HFFc6 (cell line): ENCODE results near the gene OPA1. TPM values are rescaled to one million over a fixed set of nuclear protein-coding genes. Genes with fewer than 3 reads are reported as not detected.

Experiments
- DNase-seq: peaks from one replicate; pipeline ENCODE4 v3.0.0-alpha.2; 2018
- H3K27ac Mint-ChIP-seq: 2 replicates; pipeline ENCODE4 v1.8.0; 2020; ENCODE audit warnings: mild to moderate bottlenecking, mixed read lengths
- H3K27me3 Mint-ChIP-seq: 2 replicates; pipeline ENCODE4 v1.8.0; 2021; ENCODE audit warnings: mild to moderate bottlenecking, moderate library complexity, mixed read lengths; ENCODE audit not compliant: insufficient read depth
- H3K36me3 Mint-ChIP-seq: 2 replicates; pipeline ENCODE4 v1.8.0; 2021; ENCODE audit warnings: low read depth, mixed read lengths
- H3K4me1 Mint-ChIP-seq: 2 replicates; pipeline ENCODE4 v1.8.0; 2020; ENCODE audit warnings: low read depth, mixed read lengths
- H3K4me3 Mint-ChIP-seq: 2 replicates; pipeline ENCODE4 v1.8.0; 2020; ENCODE audit warnings: mild to moderate bottlenecking, moderate library complexity, mixed read lengths
- H3K9me3 Mint-ChIP-seq: 2 replicates; pipeline ENCODE4 v1.8.0; 2020; ENCODE audit warnings: mild to moderate bottlenecking, mixed read lengths
- CTCF ChIP-seq: fragments of 200-600 bp; sonication (generic); IDR thresholded peaks from 2 replicates; pipeline ENCODE4 v1.5.0; 2021; ENCODE audit warnings: antibody characterized with exemption, mild to moderate bottlenecking
- total RNA-seq, 6 experiments: library from RNA; stranded (reverse); fragmentation: NEBNext Ultra II Directional; extraction: Animal tissue kit (Norgen Biotek cat#: 25700); gene quantifications; 2 replicates in 1 of 6; 3 replicates in 5 of 6; pipeline ENCODE4 v1.2.3, GENCODE V29; 2021

The OPA1 gene
- total RNA-seq, 6 experiments from 2014 or later, result 55.7 to 69.0 (median 64.9) TPM

GRCh38 chr3:193731656-193732055, 138.6 kb downstream of the OPA1 start:
- no peak for DNase-seq
- H3K4me1 Mint-ChIP-seq, result peaks cover 10% of the 10 kb centered on the region
- H3K27ac Mint-ChIP-seq, result no peak overlapping the region
- TF ChIP-seq CTCF, result no peak
- H3K36me3 Mint-ChIP-seq, result no peaks in the 10 kb centered on the region
- peaks cover 23% of the 10 kb centered on the region for H3K27me3 Mint-ChIP-seq
- no peak overlapping the region for H3K4me3 Mint-ChIP-seq
- no peaks in the 10 kb centered on the region for H3K9me3 Mint-ChIP-seq

- TF ChIP-seq CTCF, result no peak
- Mint-ChIP-seq H3K9me3 (no peaks in the 10 kb centered on the region), H3K4me1 (peaks cover 10% of the 10 kb centered on the region), H3K4me3 (no peak overlapping the region), H3K27me3 (peaks cover 24% of the 10 kb centered on the region), H3K36me3 (no peaks in the 10 kb centered on the region), H3K27ac (no peak overlapping the region)
- DNase-seq, result peak; percentile 84
These were observed 139.4 kb downstream of the OPA1 start for GRCh38 chr3:193732391-193732790.

- peaks cover 10% of the 10 kb centered on the region for H3K4me1 Mint-ChIP-seq
- H3K4me3 Mint-ChIP-seq, result no peak overlapping the region
- no peak overlapping the region for H3K27ac Mint-ChIP-seq
- no peaks in the 10 kb centered on the region for H3K36me3 Mint-ChIP-seq
- no peaks in the 10 kb centered on the region for H3K9me3 Mint-ChIP-seq
- DNase-seq, result no peak
- no peak for TF ChIP-seq CTCF
- H3K27me3 Mint-ChIP-seq, result peaks cover 24% of the 10 kb centered on the region
These were observed 139.8 kb downstream of the OPA1 start for GRCh38 chr3:193732827-193733226.

- H3K4me1 Mint-ChIP-seq, result peaks cover 10% of the 10 kb centered on the region
- no peak overlapping the region for H3K4me3 Mint-ChIP-seq
- no peaks in the 10 kb centered on the region for H3K36me3 Mint-ChIP-seq
- H3K27ac Mint-ChIP-seq, result no peak overlapping the region
- no peak for TF ChIP-seq CTCF
- H3K27me3 Mint-ChIP-seq, result peaks cover 17% of the 10 kb centered on the region
- H3K9me3 Mint-ChIP-seq, result no peaks in the 10 kb centered on the region
- no peak for DNase-seq
These were observed 141.8 kb downstream of the OPA1 start for GRCh38 chr3:193734737-193735366.

GRCh38 chr3:193735850-193736249, 142.8 kb downstream of the OPA1 start:
- H3K4me1 Mint-ChIP-seq, result peaks cover 10% of the 10 kb centered on the region
- DNase-seq, result no peak
- no peak for TF ChIP-seq CTCF
- no peaks in the 10 kb centered on the region for H3K9me3 Mint-ChIP-seq
- H3K4me3 Mint-ChIP-seq, result no peak overlapping the region
- H3K27me3 Mint-ChIP-seq, result peaks cover 17% of the 10 kb centered on the region
- H3K36me3 Mint-ChIP-seq, result no peaks in the 10 kb centered on the region
- H3K27ac Mint-ChIP-seq, result no peak overlapping the region

GRCh38 chr3:193736616-193737015, 143.6 kb downstream of the OPA1 start:
- DNase-seq, result no peak
- no peaks in the 10 kb centered on the region for H3K36me3 Mint-ChIP-seq
- H3K9me3 Mint-ChIP-seq, result no peaks in the 10 kb centered on the region
- H3K27ac Mint-ChIP-seq, result no peak overlapping the region
- peaks cover 17% of the 10 kb centered on the region for H3K27me3 Mint-ChIP-seq
- no peak for TF ChIP-seq CTCF
- peaks cover 10% of the 10 kb centered on the region for H3K4me1 Mint-ChIP-seq
- no peak overlapping the region for H3K4me3 Mint-ChIP-seq
